GM23338 (cell line): ENCODE measurements around the gene CCND1. TPM values are rescaled to one million over a fixed set of nuclear protein-coding genes. Genes with fewer than 3 reads are reported as not detected.
A peak's percentile ranks its signal among the peaks of the same experiment; 100 is the strongest.

Source experiments
- ATAC-seq: fragments of 200-7000 bp; cut with Tn5 transposase; 3 replicates; pipeline ENCODE4 v1.9.1; 2020
- DNase-seq: peaks from one replicate; pipeline ENCODE4 v3.0.0-alpha.2; 2015; ENCODE audit warnings: low spot score
- H2AFZ ChIP-seq: fragments of 200-600 bp; sonication (generic); 2 replicates; pipeline ENCODE4 v1.8.0; 2016; ENCODE audit warnings: antibody characterized with exemption, mild to moderate bottlenecking, moderate library complexity
- H3F3A ChIP-seq: fragments of 200-600 bp; sonication (generic); replicated peaks from 2 replicates; pipeline ENCODE4 v1.8.0; 2017; ENCODE audit warnings: antibody characterized with exemption, mixed run types, low read depth
- H3K27ac ChIP-seq: fragments of 200-600 bp; sonication (generic); 2 replicates; pipeline ENCODE4 v1.6.1; 2016; ENCODE audit warnings: low read depth
- H3K27me3 ChIP-seq: fragments of 200-600 bp; sonication (generic); 2 replicates; pipeline ENCODE4 v1.8.0; 2016; ENCODE audit warnings: mild to moderate bottlenecking, mixed run types, moderate library complexity; ENCODE audit not compliant: insufficient read depth
- H3K36me3 ChIP-seq: fragments of 200-600 bp; sonication (generic); 2 replicates; pipeline ENCODE4 v1.8.0; 2016; ENCODE audit warnings: mild to moderate bottlenecking; ENCODE audit not compliant: insufficient read depth
- H3K4me1 ChIP-seq: fragments of 200-600 bp; sonication (generic); 2 replicates; pipeline ENCODE4 v1.8.0; 2016; ENCODE audit warnings: mild to moderate bottlenecking, moderate library complexity; ENCODE audit not compliant: insufficient read depth
- H3K4me2 ChIP-seq: fragments of 200-600 bp; sonication (generic); 2 replicates; pipeline ENCODE4 v1.7.1; 2017; ENCODE audit warnings: mixed run types
- H3K4me3 ChIP-seq: fragments of 200-600 bp; sonication (generic); 2 replicates; pipeline ENCODE4 v1.6.1; 2016; ENCODE audit warnings: mixed run types
- H3K79me2 ChIP-seq: fragments of 200-600 bp; sonication (generic); replicated peaks from 2 replicates; pipeline ENCODE4 v1.8.0; 2017; ENCODE audit warnings: mild to moderate bottlenecking; ENCODE audit not compliant: insufficient read depth
- H3K9me2 ChIP-seq: fragments of 200-600 bp; sonication (generic); 2 replicates; pipeline ENCODE4 v1.8.0; 2017; ENCODE audit not compliant: insufficient read depth
- H4K20me1 ChIP-seq: fragments of 200-600 bp; sonication (generic); replicated peaks from 2 replicates; pipeline ENCODE4 v1.8.0; 2017; ENCODE audit warnings: mild to moderate bottlenecking; ENCODE audit not compliant: insufficient read depth
- H3K27ac Mint-ChIP-seq: 2 replicates; pipeline ENCODE4 v1.8.0; 2020; ENCODE audit warnings: inconsistent platforms, mild to moderate bottlenecking, moderate library complexity, mixed read lengths
- H3K27me3 Mint-ChIP-seq: 3 replicates; pipeline ENCODE4 v1.8.0; 2022; ENCODE audit warnings: low read depth, mild to moderate bottlenecking, moderate library complexity, mixed read lengths, inconsistent platforms; ENCODE audit not compliant: insufficient read depth, poor library complexity
- H3K36me3 Mint-ChIP-seq: 3 replicates; pipeline ENCODE4 v1.8.0; 2021; ENCODE audit warnings: low read depth, mild to moderate bottlenecking, inconsistent platforms, moderate library complexity, mixed read lengths
- H3K4me1 Mint-ChIP-seq: 3 replicates; pipeline ENCODE4 v1.8.0; 2020; ENCODE audit warnings: mild to moderate bottlenecking, inconsistent platforms, mixed read lengths
- H3K4me3 Mint-ChIP-seq: 3 replicates; pipeline ENCODE4 v1.8.0; 2021; ENCODE audit warnings: moderate library complexity, mild to moderate bottlenecking, inconsistent platforms, mixed read lengths
- H3K9me3 Mint-ChIP-seq: 3 replicates; pipeline ENCODE4 v1.8.0; 2020; ENCODE audit warnings: moderate library complexity, mild to moderate bottlenecking, inconsistent platforms, mixed read lengths
- CREB1 ChIP-seq: fragments of 250-450 bp; sonication (Bioruptor Pico); IDR thresholded peaks from 2 replicates; pipeline ENCODE4 v1.5.0; 2020; ENCODE audit warnings: low read depth, mild to moderate bottlenecking, moderate library complexity
- CTCF ChIP-seq, 2 experiments: fragments of 200-600 bp in 1 of 2; sonication (generic) in 1 of 2; conservative IDR thresholded peaks; 2 replicates each; pipeline versions ENCODE4 v1.5.1 to v1.6.1; 2016 to 2017; ENCODE audit warnings: antibody characterized with exemption in 2 of 2, low read depth in 2 of 2, mild to moderate bottlenecking in 2 of 2, moderate library complexity in 1 of 2
- ETS1 ChIP-seq: IDR thresholded peaks from 2 replicates; pipeline ENCODE4 v1.6.1; 2016; ENCODE audit warnings: antibody characterized with exemption
- EZH2phosphoT487 ChIP-seq: fragments of 200-600 bp; sonication (generic); IDR thresholded peaks from one replicate; pipeline ENCODE4 v1.8.1; 2018; ENCODE audit warnings: antibody characterized with exemption; ENCODE audit not compliant: unreplicated experiment
- NANOG ChIP-seq: IDR thresholded peaks from 2 replicates; pipeline ENCODE4 v1.6.1; 2016; ENCODE audit warnings: antibody characterized with exemption, borderline replicate concordance
- REST ChIP-seq: IDR thresholded peaks from one replicate; pipeline ENCODE4 v1.6.1; 2018; ENCODE audit warnings: antibody characterized with exemption; ENCODE audit not compliant: unreplicated experiment
- STAT1 ChIP-seq: IDR thresholded peaks from one replicate; pipeline ENCODE4 v1.6.1; 2016; ENCODE audit warnings: antibody characterized with exemption; ENCODE audit not compliant: unreplicated experiment
- ZNF114 ChIP-seq: fragments of 250-450 bp; sonication (Bioruptor Pico); IDR thresholded peaks from 2 replicates; pipeline ENCODE4 v1.5.0; 2020; ENCODE audit warnings: mild to moderate bottlenecking, moderate library complexity
- ZNF331 ChIP-seq: fragments of 250-450 bp; sonication (Bioruptor Pico); IDR thresholded peaks from 2 replicates; pipeline ENCODE4 v1.5.0; 2020; ENCODE audit warnings: low read depth, mild to moderate bottlenecking, moderate library complexity
- polyA plus RNA-seq: library from polyadenylated mRNA; unstranded; fragments of >200 nt; fragmentation: Nextera tagmentation; extraction: Ambion mirVana; gene quantifications from 2 replicates; pipeline ENCODE4 v1.2.1, GENCODE V29; 2016
- total RNA-seq: library from RNA; depleted of rRNA; stranded (reverse); fragments of >200 nt; shearing (Covaris generic); gene quantifications from 2 replicates; pipeline ENCODE4 v1.2.3, GENCODE V29; 2014

The CCND1 gene
- total and polyA plus RNA-seq, 2 experiments from 2014 or later: 109 to 183 TPM

- Mint-ChIP-seq H3K9me3 (no peaks in the 10 kb centered on the region), H3K27ac (no peak overlapping the region), H3K36me3 (peaks cover 9% of the 10 kb centered on the region; the same call in 2 of the 3 replicates), H3K4me3 (no peak overlapping the region), H3K27me3 (peaks cover 18% of the 10 kb centered on the region), H3K4me1 (peaks cover 24% of the 10 kb centered on the region)
- TF ChIP-seq STAT1: no peak
- no peak for TF ChIP-seq ZNF331 (CRISPR knock-in tag)
- no peak for TF ChIP-seq REST
- TF ChIP-seq CTCF (conservative IDR thresholded peaks at IDR 0.05; ENCODE audit: low read depth in 2 of 2): peak; percentile 42 to 48; a peak in 3 of 4 replicates
- no peak for TF ChIP-seq ETS1
- TF ChIP-seq ZNF114: no peak
- H3K4me3 ChIP-seq: no peak overlapping the region
- no peaks in the 10 kb centered on the region for H3K36me3 ChIP-seq
- H3F3A ChIP-seq: 0 out of 2 replicates have a peak, but pooled peaks cover 9% of the 10 kb centered on the region
- H4K20me1 ChIP-seq: no peaks in the 10 kb centered on the region; the same call in 1 of the 2 replicates
- no peak overlapping the region for H3K4me2 ChIP-seq
- peaks cover 18% of the 10 kb centered on the region for H3K4me1 ChIP-seq
- no peaks in the 10 kb centered on the region for H3K9me2 ChIP-seq
- no peak overlapping the region for H3K27ac ChIP-seq
- H3K79me2 ChIP-seq: no peaks in the 10 kb centered on the region
- DNase-seq: peak; percentile 78
- H3K27me3 ChIP-seq: no peaks in the 10 kb centered on the region
- H2AFZ ChIP-seq: no peak overlapping the region
- peak; percentile 51 for ATAC-seq
Observed at GRCh38 chr11:69662021-69662698, 21.2 kb downstream of the CCND1 start.

GRCh38 chr11:69662806-69663205 lies 21.9 kb downstream of the CCND1 start:
- Histone ChIP-seq H3K4me2 (no peak overlapping the region), H3K36me3 (no peaks in the 10 kb centered on the region), H3F3A (0 out of 2 replicates have a peak, but pooled peaks cover 9% of the 10 kb centered on the region), H3K9me2 (no peaks in the 10 kb centered on the region), H4K20me1 (no peaks in the 10 kb centered on the region; the same call in 1 of the 2 replicates), H3K4me3 (no peak overlapping the region), H3K27me3 (no peaks in the 10 kb centered on the region), H3K27ac (no peak overlapping the region), H2AFZ (no peak overlapping the region), H3K4me1 (peaks cover 12% of the 10 kb centered on the region), H3K79me2 (no peaks in the 10 kb centered on the region)
- no peak for ATAC-seq
- no peak overlapping the region for H3K4me3 Mint-ChIP-seq
- H3K4me1 Mint-ChIP-seq: peaks cover 17% of the 10 kb centered on the region
- TF ChIP-seq CREB1 (CRISPR knock-in tag) (no peak), EZH2phosphoT487 (no peak), NANOG (no peak), REST (no peak), ZNF114 (no peak), ETS1 (no peak)
- no peaks in the 10 kb centered on the region for H3K9me3 Mint-ChIP-seq
- peaks cover 15% of the 10 kb centered on the region for H3K36me3 Mint-ChIP-seq
- no peak overlapping the region for H3K27ac Mint-ChIP-seq
- DNase-seq: no peak
- peaks cover 12% of the 10 kb centered on the region for H3K27me3 Mint-ChIP-seq
